IMR-90 (cell line): ENCODE measurements around the gene ITPK1. TPM values are rescaled to one million over a fixed set of nuclear protein-coding genes. Genes with fewer than 3 reads are reported as not detected.

ENCODE experiments used
- ATAC-seq: fragments of 200-7000 bp; cut with Tn5 transposase; 2 replicates; pipeline ENCODE4 v1.9.1; 2020; ENCODE audit warnings: low read depth, mild to moderate bottlenecking, moderate library complexity
- BruUV-seq: library from RNA; stranded (reverse); fragments of 400-500 nt; replicated peaks from 2 replicates; lab custom pipeline; 2021; lab: Mats Ljungman, UMichigan
- CTCF ChIA-PET: fragments of 300-600 bp; formaldehyde crosslinking; extraction: SDS; loops from one replicate; lab custom pipeline; 2021; ENCODE audit warnings: antibody characterized with exemption; lab: Yijun Ruan, JAX
- POLR2A ChIA-PET: fragments of 300-600 bp; sonication (Branson Sonifier 250); formaldehyde crosslinking; loops from one replicate; lab custom pipeline; 2022; ENCODE audit warnings: antibody characterized with exemption; ENCODE audit not compliant: unreplicated experiment; lab: Charles Lee
- DNase-seq: peaks from one replicate; pipeline ENCODE4 v3.0.0; 2013
- H2AFZ ChIP-seq: replicated peaks from 2 replicates; pipeline ENCODE3; 2013; ENCODE audit warnings: low read length, mild to moderate bottlenecking; ENCODE audit not compliant: poor library complexity
- H2AK5ac ChIP-seq: 2 replicates; pipeline ENCODE4 v1.6.1; 2013; ENCODE audit warnings: low read depth, low read length, inconsistent platforms
- H2AK9ac ChIP-seq: replicated peaks from 2 replicates; pipeline ENCODE3; 2013; ENCODE audit warnings: mild to moderate bottlenecking, low read depth, low read length, moderate library complexity; ENCODE audit not compliant: poor library complexity
- H2BK120ac ChIP-seq: 2 replicates; pipeline ENCODE4 v1.6.1; 2013; ENCODE audit warnings: low read depth, low read length, inconsistent platforms
- H2BK15ac ChIP-seq: 3 replicates; pipeline ENCODE4 v1.6.1; 2013; ENCODE audit warnings: low read depth, low read length, inconsistent platforms
- H2BK20ac ChIP-seq: 2 replicates; pipeline ENCODE4 v1.6.1; 2013; ENCODE audit warnings: low read depth, mild to moderate bottlenecking, inconsistent platforms, low read length, moderate library complexity
- H2BK5ac ChIP-seq: 2 replicates; pipeline ENCODE4 v1.6.1; 2013; ENCODE audit warnings: mild to moderate bottlenecking, low read depth, low read length, inconsistent platforms; ENCODE audit not compliant: poor library complexity, severe bottlenecking
- H3K14ac ChIP-seq: replicated peaks from 2 replicates; pipeline ENCODE4 v1.6.1; 2013; ENCODE audit warnings: low read depth, low read length, inconsistent platforms
- H3K18ac ChIP-seq: 2 replicates; pipeline ENCODE4 v1.6.1; 2013; ENCODE audit warnings: low read depth, low read length, control low read depth
- H3K23ac ChIP-seq: 2 replicates; pipeline ENCODE4 v1.6.1; 2013; ENCODE audit warnings: low read depth, low read length, inconsistent platforms
- H3K27ac ChIP-seq: 2 replicates; pipeline ENCODE4 v1.5.1; 2013; ENCODE audit warnings: mild to moderate bottlenecking, control low read depth, low read length; ENCODE audit not compliant: insufficient read depth
- H3K27me3 ChIP-seq: 2 replicates; pipeline ENCODE4 v1.6.1; 2013; ENCODE audit warnings: low read length; ENCODE audit not compliant: control insufficient read depth, insufficient read depth
- H3K36me3 ChIP-seq: 2 replicates; pipeline ENCODE4 v1.6.1; 2013; ENCODE audit warnings: low read length, mixed read lengths; ENCODE audit not compliant: control insufficient read depth, insufficient read depth
- H3K4ac ChIP-seq: 2 replicates; pipeline ENCODE4 v1.6.1; 2013; ENCODE audit warnings: low read depth, low read length, inconsistent platforms
- H3K4me1 ChIP-seq: 2 replicates; pipeline ENCODE4 v1.6.1; 2013; ENCODE audit warnings: low read length, mixed read lengths; ENCODE audit not compliant: control insufficient read depth, insufficient read depth
- H3K4me2 ChIP-seq: 2 replicates; pipeline ENCODE4 v1.6.1; 2013; ENCODE audit warnings: low read depth, mild to moderate bottlenecking, control low read depth, low read length, moderate library complexity
- H3K4me3 ChIP-seq: 2 replicates; pipeline ENCODE4 v1.5.1; 2013; ENCODE audit warnings: low read depth, mild to moderate bottlenecking, control low read depth, low read length, moderate library complexity; ENCODE audit not compliant: insufficient read depth
- H3K56ac ChIP-seq: 2 replicates; pipeline ENCODE4 v1.6.1; 2013; ENCODE audit warnings: low read length, inconsistent platforms; ENCODE audit not compliant: insufficient read depth; ENCODE audit errors: extremely low read depth
- H3K79me1 ChIP-seq, 2 experiments: 2 replicates each; pipeline ENCODE4 v1.6.1; 2013; ENCODE audit warnings: low read length in 2 of 2, inconsistent platforms in 1 of 2, low read depth in 1 of 2
- H3K9ac ChIP-seq: 2 replicates; pipeline ENCODE4 v1.6.1; 2013; ENCODE audit warnings: low read depth, low read length, control low read depth
- H3K9me1 ChIP-seq: 2 replicates; pipeline ENCODE4 v1.6.1; 2013; ENCODE audit warnings: low read length, inconsistent platforms; ENCODE audit not compliant: insufficient read depth
- H3K9me3 ChIP-seq: 2 replicates; pipeline ENCODE4 v1.6.1; 2013; ENCODE audit warnings: low read length; ENCODE audit not compliant: control insufficient read depth, insufficient read depth
- H4K20me1 ChIP-seq: 2 replicates; pipeline ENCODE4 v1.6.1; 2013; ENCODE audit warnings: low read length, inconsistent platforms; ENCODE audit not compliant: insufficient read depth
- H4K5ac ChIP-seq: 2 replicates; pipeline ENCODE4 v1.6.1; 2013; ENCODE audit warnings: mild to moderate bottlenecking, low read depth, low read length, control low read depth
- H4K8ac ChIP-seq, 2 experiments: 2 replicates each; pipeline ENCODE4 v1.6.1; 2013; ENCODE audit warnings: low read depth in 2 of 2, low read length in 2 of 2, control low read depth in 1 of 2, inconsistent platforms in 1 of 2
- H4K91ac ChIP-seq: 2 replicates; pipeline ENCODE4 v1.6.1; 2013; ENCODE audit warnings: low read depth, low read length, inconsistent platforms; ENCODE audit not compliant: insufficient read depth
- BHLHE40 ChIP-seq: fragments of 150-350 bp; IDR thresholded peaks from 2 replicates; pipeline ENCODE4 v1.6.1; 2016; ENCODE audit warnings: mild to moderate bottlenecking, low read depth, low read length
- CEBPB ChIP-seq: IDR thresholded peaks from 2 replicates; pipeline ENCODE4 v1.6.1; 2012; ENCODE audit warnings: low read depth, low read length, improper control_type of control experiment
- CHD1 ChIP-seq: IDR thresholded peaks from 2 replicates; pipeline ENCODE4 v1.6.1; 2012; ENCODE audit warnings: low read depth, low read length, improper control_type of control experiment
- CTCF ChIP-seq: conservative IDR thresholded peaks from 2 replicates; pipeline ENCODE4 v1.5.1; 2012; ENCODE audit warnings: mild to moderate bottlenecking, low read depth, low read length, improper control_type of control experiment
- ELK1 ChIP-seq: fragments of 150-350 bp; IDR thresholded peaks from 2 replicates; pipeline ENCODE4 v1.6.1; 2016; ENCODE audit warnings: low read depth, mild to moderate bottlenecking, low read length, moderate library complexity, borderline replicate concordance
- FOS ChIP-seq: fragments of 150-350 bp; IDR thresholded peaks from 2 replicates; pipeline ENCODE4 v1.6.1; 2016; ENCODE audit warnings: low read depth, low read length
- MAFK ChIP-seq: IDR thresholded peaks from 2 replicates; pipeline ENCODE4 v1.6.1; 2012; ENCODE audit warnings: low read depth, low read length, improper control_type of control experiment
- MAZ ChIP-seq: IDR thresholded peaks from 2 replicates; pipeline ENCODE4 v1.6.1; 2012; ENCODE audit warnings: low read depth, mild to moderate bottlenecking, low read length, improper control_type of control experiment, moderate library complexity, borderline replicate concordance
- MXI1 ChIP-seq: IDR thresholded peaks from 2 replicates; pipeline ENCODE4 v1.6.1; 2012; ENCODE audit warnings: low read depth, mild to moderate bottlenecking, low read length, moderate library complexity, borderline replicate concordance
- NFE2L2 ChIP-seq: fragments of 150-350 bp; IDR thresholded peaks from 2 replicates; pipeline ENCODE4 v1.6.1; 2016; ENCODE audit warnings: low read depth, mild to moderate bottlenecking, low read length
- POLR2A ChIP-seq: IDR thresholded peaks from 2 replicates; pipeline ENCODE4 v1.6.1; 2012; ENCODE audit warnings: mild to moderate bottlenecking, low read depth, low read length
- RAD21 ChIP-seq: IDR thresholded peaks from 2 replicates; pipeline ENCODE4 v1.6.1; 2012; ENCODE audit warnings: low read length, improper control_type of control experiment
- RCOR1 ChIP-seq: IDR thresholded peaks from 2 replicates; pipeline ENCODE4 v1.6.1; 2012; ENCODE audit warnings: mild to moderate bottlenecking, low read length, improper control_type of control experiment; ENCODE audit not compliant: insufficient replicate concordance
- RFX5 ChIP-seq: IDR thresholded peaks from 2 replicates; pipeline ENCODE4 v1.8.0; 2012; ENCODE audit warnings: low read depth, mild to moderate bottlenecking, low read length, moderate library complexity
- SMC3 ChIP-seq: fragments of 150-350 bp; IDR thresholded peaks from 2 replicates; pipeline ENCODE4 v1.6.1; 2016; ENCODE audit warnings: low read depth, mild to moderate bottlenecking, antibody characterized with exemption, low read length, moderate library complexity
- USF2 ChIP-seq: fragments of 150-350 bp; IDR thresholded peaks from 2 replicates; pipeline ENCODE4 v1.6.1; 2017; ENCODE audit warnings: mild to moderate bottlenecking, antibody characterized with exemption, low read length, low read depth
- WGBS, 2 experiments: methylation state at CpG; one replicate each; pipeline versions ENCODE4 v1.1.5 to v1.1.7; 2013; ENCODE audit warnings: missing lambda C conversion rate in 2 of 2; ENCODE audit not compliant: insufficient read length in 1 of 2; ENCODE audit errors: extremely low coverage in 2 of 2; 5-methylcytosine and 5-hydroxymethylcytosine counted together
- dilution Hi-C: fragments of 300-500 bp; cut with HindIII; formaldehyde crosslinking; loops from one replicate; pipeline ENCODE4 v1.14.3; 2018; ENCODE audit warnings: low sequenced_read_pairs; ENCODE audit not compliant: unreplicated experiment
- in situ Hi-C: fragments of 300-500 bp; cut with MboI; formaldehyde crosslinking; loops from 3 replicates; pipeline ENCODE4 v1.14.3; 2019; ENCODE audit warnings: low sequenced_read_pairs, inconsistent platforms, mixed read lengths
- intact Hi-C: fragments of 100-400 bp; cut with micrococcal nuclease; formaldehyde crosslinking; loops from 2 replicates; pipeline ENCODE4 v1.10.0; 2022
- polyA plus RNA-seq, 3 experiments: library from polyadenylated mRNA; depleted of rRNA; stranded (reverse); fragments of >200 nt; gene quantifications; 2 replicates each; pipeline ENCODE4 v1.2.3, GENCODE V29; 2012; ENCODE audit warnings: low replicate concordance in 1 of 3
- total RNA-seq: library from RNA; depleted of rRNA; stranded (reverse); fragments of >200 nt; gene quantifications from 2 replicates; pipeline ENCODE4 v1.2.3, GENCODE V29; 2012

The ITPK1 gene
- total and polyA plus RNA-seq, 2 of the 4 experiments (the other 2 are of a cell fraction), result 21.7 to 26.9 TPM

GRCh38 chr14:93105362-93105761 lies 10.4 kb downstream of the ITPK1 start:
- ATAC-seq (peak; percentile 70), DNase-seq (peak; percentile 75)
- no peak overlapping the region for H2AK5ac ChIP-seq
- ChIA-PET CTCF (interaction anchor here (2.3 kb wide), 1 partner anchor 9 kb away, joined by 10 read pairs; no protein-coding TSS in a partner anchor), POLR2A (no interaction called here)
- no TSS peak for BruUV-seq
- in situ Hi-C loops (no loop called here), intact Hi-C loops (no loop called here), dilution Hi-C loops (no loop called here)
- no peak overlapping the region for H3K56ac ChIP-seq
- H2BK15ac ChIP-seq, result no peak overlapping the region
- WGBS, 2 experiments, result no CpG with 5 or more reads among the region's 7 CpGs
- H4K20me1 ChIP-seq, result peaks cover 10% of the 10 kb centered on the region
- H3K4ac ChIP-seq, result 0 out of 2 replicates have a peak overlapping the region, but pooled peaks have one; percentile 29
- no peaks in the 10 kb centered on the region; the same call in 1 of the 2 replicates for H3K9me1 ChIP-seq
- H3K36me3 ChIP-seq, result no peaks in the 10 kb centered on the region
- H2AK9ac ChIP-seq, result no peak overlapping the region
- no peak overlapping the region for H3K9ac ChIP-seq
- no peak overlapping the region for H3K4me3 ChIP-seq
- H4K5ac ChIP-seq, result no peak overlapping the region
- no peak overlapping the region for H3K23ac ChIP-seq
- H3K27ac ChIP-seq, result no peak overlapping the region
- H3K4me1 ChIP-seq, result peaks cover 4% of the 10 kb centered on the region
- H2BK20ac ChIP-seq, result no peak overlapping the region
- H4K91ac ChIP-seq, result 0 out of 2 replicates have a peak overlapping the region, but pooled peaks have one; percentile 32
- H4K8ac ChIP-seq, result peak overlapping the region in 1 of 2 experiments; percentile 19; a peak in 1 of 4 replicates
- H3K9me3 ChIP-seq, result no peaks in the 10 kb centered on the region
- TF ChIP-seq RCOR1 (no peak), BHLHE40 (0 out of 2 replicates have a peak, but pooled peaks have one; percentile 8), MAZ (0 out of 2 replicates have a peak, but pooled peaks have one; percentile 6), ELK1 (no peak), FOS (peak; percentile 9; the same call in 1 of the 2 replicates), CEBPB (peak; percentile 93), RFX5 (no peak), MXI1 (no peak), POLR2A (no peak), CTCF (no peak), SMC3 (peak; percentile 5; the same call in 1 of the 2 replicates), CHD1 (no peak), RAD21 (no peak), USF2 (no peak), NFE2L2 (no peak), MAFK (no peak)
- no peak overlapping the region for H2BK5ac ChIP-seq
- peak overlapping the region; percentile 61 for H2AFZ ChIP-seq
- no peak overlapping the region for H3K18ac ChIP-seq
- H2BK120ac ChIP-seq, result peak overlapping the region; percentile 27; the same call in 1 of the 2 replicates
- H3K14ac ChIP-seq, result no peak overlapping the region
- no peaks in the 10 kb centered on the region for H3K27me3 ChIP-seq
- H3K4me2 ChIP-seq, result no peak overlapping the region
- H3K79me1 ChIP-seq, result peaks cover 2 to 8% of the 10 kb centered on the region in 2 experiments; a peak in 2 of 4 replicates
